DOHH2 (cell line): ENCODE measurements around the gene SELENOF.

ENCODE experiments used
- EZH2phosphoT487 ChIP-seq: fragments of 200-600 bp; sonication (generic); IDR thresholded peaks from 2 replicates; pipeline ENCODE4 v1.6.1; 2017; ENCODE audit warnings: borderline replicate concordance, mild to moderate bottlenecking, antibody characterized with exemption, low read length, moderate library complexity, mixed read lengths
- TF ChIP-seq, protein P1 (sequence below): fragments of 200-600 bp; sonication (generic); IDR thresholded peaks from one replicate; pipeline ENCODE4 v1.5.1; 2014; ENCODE audit warnings: antibody characterized with exemption, mild to moderate bottlenecking, low read depth, low read length; ENCODE audit not compliant: poor library complexity, severe bottlenecking

DNA sequence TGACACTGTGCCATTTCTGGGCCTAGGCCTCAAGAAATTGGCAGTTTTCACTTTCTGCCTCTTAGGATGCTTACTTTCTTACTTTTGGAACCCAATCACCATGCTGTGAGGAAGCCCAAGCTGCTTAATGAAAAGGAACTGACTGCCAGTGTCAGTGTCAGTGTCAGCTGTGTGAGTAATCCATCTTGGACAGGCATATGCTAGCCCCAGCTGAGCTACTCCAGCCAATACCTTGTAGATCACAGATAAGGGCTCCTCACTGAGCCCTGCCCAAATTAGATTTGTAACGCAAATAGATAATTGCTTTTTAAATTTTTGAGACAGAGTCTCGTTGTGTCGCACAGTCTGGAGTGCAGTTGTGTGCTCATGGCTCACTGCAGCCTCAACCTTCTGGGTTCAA, 59.6 kb downstream of the SELENOF start:
- TF ChIP-seq, protein P1, sequence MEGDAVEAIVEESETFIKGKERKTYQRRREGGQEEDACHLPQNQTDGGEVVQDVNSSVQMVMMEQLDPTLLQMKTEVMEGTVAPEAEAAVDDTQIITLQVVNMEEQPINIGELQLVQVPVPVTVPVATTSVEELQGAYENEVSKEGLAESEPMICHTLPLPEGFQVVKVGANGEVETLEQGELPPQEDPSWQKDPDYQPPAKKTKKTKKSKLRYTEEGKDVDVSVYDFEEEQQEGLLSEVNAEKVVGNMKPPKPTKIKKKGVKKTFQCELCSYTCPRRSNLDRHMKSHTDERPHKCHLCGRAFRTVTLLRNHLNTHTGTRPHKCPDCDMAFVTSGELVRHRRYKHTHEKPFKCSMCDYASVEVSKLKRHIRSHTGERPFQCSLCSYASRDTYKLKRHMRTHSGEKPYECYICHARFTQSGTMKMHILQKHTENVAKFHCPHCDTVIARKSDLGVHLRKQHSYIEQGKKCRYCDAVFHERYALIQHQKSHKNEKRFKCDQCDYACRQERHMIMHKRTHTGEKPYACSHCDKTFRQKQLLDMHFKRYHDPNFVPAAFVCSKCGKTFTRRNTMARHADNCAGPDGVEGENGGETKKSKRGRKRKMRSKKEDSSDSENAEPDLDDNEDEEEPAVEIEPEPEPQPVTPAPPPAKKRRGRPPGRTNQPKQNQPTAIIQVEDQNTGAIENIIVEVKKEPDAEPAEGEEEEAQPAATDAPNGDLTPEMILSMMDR = no peak
- no peak for TF ChIP-seq EZH2phosphoT487
